DND-41 (cell line): ENCODE results near the gene VAV2.

ENCODE experiments used
- ATAC-seq: fragments of 200-7000 bp; cut with Tn5 transposase; 3 replicates; pipeline ENCODE4 v1.9.1; 2021; ENCODE audit warnings: low read depth; ENCODE audit not compliant: insufficient read depth
- DNase-seq: peaks from one replicate; pipeline ENCODE4 v3.0.0-alpha.2; 2020
- H2AFZ ChIP-seq: 2 replicates; pipeline ENCODE4 v1.6.0; 2012; ENCODE audit warnings: low read depth, low read length
- H3K27ac ChIP-seq: 2 replicates; pipeline ENCODE4 v1.5.1; 2012; ENCODE audit warnings: low read length, inconsistent platforms
- H3K27me3 ChIP-seq: fragments of 200-600 bp; sonication (generic); 2 replicates; pipeline ENCODE4 v1.6.0; 2012; ENCODE audit warnings: low read length, mild to moderate bottlenecking, inconsistent platforms; ENCODE audit not compliant: insufficient read depth, poor library complexity
- H3K36me3 ChIP-seq: 2 replicates; pipeline ENCODE4 v1.5.1; 2012; ENCODE audit warnings: low read length, inconsistent platforms; ENCODE audit not compliant: insufficient read depth
- H3K4me1 ChIP-seq: 2 replicates; pipeline ENCODE4 v1.5.1; 2012; ENCODE audit warnings: mild to moderate bottlenecking, low read length; ENCODE audit not compliant: insufficient read depth
- H3K4me2 ChIP-seq: 2 replicates; pipeline ENCODE4 v1.6.0; 2012; ENCODE audit warnings: mild to moderate bottlenecking, moderate library complexity, low read length, inconsistent platforms; ENCODE audit not compliant: insufficient read depth
- H3K4me3 ChIP-seq, 2 experiments: fragments of 200-600 bp in 1 of 2; shearing (Covaris generic) in 1 of 2; 2 replicates each; pipeline ENCODE4 v1.5.1; 2012 to 2016; ENCODE audit warnings: inconsistent platforms in 2 of 2, low read length in 2 of 2, mild to moderate bottlenecking in 2 of 2, low read depth in 1 of 2, moderate library complexity in 1 of 2
- H3K79me2 ChIP-seq: 2 replicates; pipeline ENCODE4 v1.6.0; 2012; ENCODE audit warnings: low read length, inconsistent platforms; ENCODE audit not compliant: insufficient read depth
- H3K9ac ChIP-seq: 2 replicates; pipeline ENCODE4 v1.6.0; 2012; ENCODE audit warnings: low read depth, mild to moderate bottlenecking, inconsistent platforms, low read length, moderate library complexity
- H3K9me3 ChIP-seq: 2 replicates; pipeline ENCODE4 v1.5.1; 2012; ENCODE audit warnings: low read length, moderate library complexity, mild to moderate bottlenecking, inconsistent platforms; ENCODE audit not compliant: insufficient read depth, severe bottlenecking
- H4K20me1 ChIP-seq: 2 replicates; pipeline ENCODE4 v1.6.0; 2012; ENCODE audit warnings: low read length; ENCODE audit not compliant: insufficient read depth
- CTCF ChIP-seq: IDR thresholded peaks from 2 replicates; pipeline ENCODE4 v1.5.1; 2012; ENCODE audit warnings: borderline replicate concordance, low read length, moderate library complexity, mild to moderate bottlenecking; ENCODE audit not compliant: poor library complexity, severe bottlenecking; ENCODE audit errors: extremely low read depth
- EZH2 ChIP-seq: IDR thresholded peaks from 3 replicates; pipeline ENCODE4 v1.6.1; 2012; ENCODE audit warnings: borderline replicate concordance, low read depth, mild to moderate bottlenecking, moderate library complexity, low read length, inconsistent platforms; ENCODE audit not compliant: severe bottlenecking

The VAV2 gene

DNA sequence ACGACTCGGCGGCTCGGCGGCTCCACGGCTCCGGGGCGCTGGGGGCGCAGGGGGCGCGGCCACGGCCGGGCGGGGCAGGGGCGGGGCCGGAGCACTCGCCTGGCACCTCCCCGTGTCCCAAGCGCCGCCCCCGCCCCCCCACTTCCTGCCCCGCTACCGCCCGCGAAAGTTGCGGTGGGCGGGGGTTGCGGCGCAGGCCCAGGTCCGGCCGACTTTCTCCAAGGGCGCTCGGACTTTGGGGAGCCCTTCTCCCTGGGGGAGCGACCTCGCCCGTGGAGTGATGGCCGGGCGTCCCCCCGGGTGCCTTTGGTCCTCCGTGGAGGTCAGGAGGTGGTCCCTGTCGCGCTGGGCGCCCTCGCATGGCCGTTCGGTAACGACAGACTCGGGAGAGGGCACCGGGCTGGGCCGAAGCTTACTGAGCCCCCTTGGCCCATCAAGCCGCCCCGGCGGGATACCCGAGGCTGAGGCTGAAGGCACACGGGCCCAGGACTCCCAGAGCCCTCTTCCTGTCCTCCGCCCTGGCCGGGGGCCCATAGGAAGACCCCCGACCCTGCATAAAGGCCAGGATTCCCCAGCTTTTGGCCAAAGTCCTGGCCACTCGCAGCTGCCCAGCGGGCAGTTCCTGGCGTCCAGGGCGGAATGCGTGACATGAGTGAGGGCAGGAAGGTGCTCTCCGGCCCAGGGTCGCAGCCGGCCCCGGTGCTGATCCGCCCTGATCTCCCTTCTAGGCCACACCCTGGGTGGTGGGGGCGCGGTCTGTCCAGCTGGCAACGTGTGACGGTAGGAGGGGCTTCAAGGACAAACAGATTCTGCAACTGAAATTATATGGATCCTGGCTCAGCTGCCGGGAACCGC lies 883 bp upstream of the VAV2 start:
- Histone ChIP-seq H3K27me3 (no peaks in the 10 kb centered on the region), H3K4me3 (no peak overlapping the region), H3K9me3 (no peaks in the 10 kb centered on the region), H3K27ac (no peak overlapping the region), H4K20me1 (no peaks in the 10 kb centered on the region), H2AFZ (no peak overlapping the region), H3K79me2 (no peaks in the 10 kb centered on the region), H3K4me2 (no peak overlapping the region), H3K36me3 (no peaks in the 10 kb centered on the region), H3K4me1 (no peaks in the 10 kb centered on the region), H3K9ac (no peak overlapping the region)
- DNase-seq (no peak), ATAC-seq (no peak)
- TF ChIP-seq EZH2 (no peak), CTCF (no peak)

- Histone ChIP-seq H3K4me1 (no peaks in the 10 kb centered on the region), H3K27me3 (no peaks in the 10 kb centered on the region), H3K4me2 (no peak overlapping the region), H3K9ac (no peak overlapping the region), H4K20me1 (no peaks in the 10 kb centered on the region), H2AFZ (no peak overlapping the region), H3K9me3 (no peaks in the 10 kb centered on the region), H3K4me3 (no peak overlapping the region), H3K79me2 (no peaks in the 10 kb centered on the region), H3K36me3 (no peaks in the 10 kb centered on the region), H3K27ac (no peak overlapping the region)
- no peak for ATAC-seq
- TF ChIP-seq EZH2 (no peak), CTCF (no peak)
- no peak for DNase-seq
These were observed 756 bp downstream of the VAV2 start for GRCh38 chr9:133991214-133991921.

DNA sequence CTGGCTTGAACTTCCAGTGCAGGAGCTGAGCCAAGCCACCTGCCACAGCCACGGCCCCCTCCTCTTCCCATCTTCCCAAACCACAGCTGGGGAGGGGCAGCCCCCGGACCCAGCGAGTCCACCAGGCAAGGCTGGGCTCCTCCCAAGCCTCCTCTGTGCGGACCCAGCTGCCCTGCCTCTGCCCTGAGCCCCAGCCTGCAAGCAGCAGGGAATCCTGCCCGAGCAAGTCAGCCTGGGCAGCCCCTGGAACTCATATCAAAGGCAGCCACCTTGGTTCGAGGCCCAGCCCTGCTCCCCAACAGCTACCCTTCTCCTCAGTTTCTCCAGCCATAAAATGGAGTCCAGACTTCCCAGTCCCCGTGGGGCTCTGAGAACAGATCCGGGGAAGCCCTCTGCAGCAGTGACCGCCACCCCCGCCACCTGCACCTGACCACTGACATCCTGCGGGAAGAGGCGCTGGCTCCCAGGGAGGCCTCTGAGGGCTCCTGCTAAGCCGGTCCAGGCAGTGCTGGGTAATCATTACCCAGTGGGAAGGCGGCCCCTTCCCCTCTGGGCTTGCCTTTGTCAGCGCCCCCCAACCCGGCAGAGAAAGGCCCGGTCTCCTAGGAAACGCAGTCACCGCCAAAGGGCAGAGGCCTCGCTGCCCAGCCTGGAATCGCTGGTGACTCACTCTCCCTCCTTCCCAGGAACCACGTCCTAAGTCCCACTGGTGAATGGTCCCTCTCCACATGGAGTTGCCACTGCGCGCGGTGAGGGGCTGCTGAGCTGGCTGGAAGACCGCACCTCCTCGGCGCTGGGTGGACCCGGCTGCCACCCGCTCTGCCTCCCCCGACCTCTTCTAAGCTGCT lies 1.5 kb downstream of the VAV2 start:
- no peak for ATAC-seq
- no peak for DNase-seq
- Histone ChIP-seq H3K36me3 (no peaks in the 10 kb centered on the region), H3K9me3 (no peaks in the 10 kb centered on the region), H3K79me2 (no peaks in the 10 kb centered on the region), H2AFZ (no peak overlapping the region), H3K4me1 (no peaks in the 10 kb centered on the region), H3K27me3 (no peaks in the 10 kb centered on the region), H4K20me1 (no peaks in the 10 kb centered on the region), H3K27ac (no peak overlapping the region), H3K9ac (no peak overlapping the region), H3K4me3 (no peak overlapping the region), H3K4me2 (no peak overlapping the region)
- TF ChIP-seq EZH2 (no peak), CTCF (no peak)
